ENCODE measurements around the gene AADACL4. TPM values are rescaled to one million over a fixed set of nuclear protein-coding genes. Genes with fewer than 3 reads are reported as not detected.

AADACL4 gene
- total RNA-seq, 1 experiment from 2014 or later: not detected

GRCh38 chr1:12610305-12610935 is 33.5 kb upstream of the AADACL4 start:
- 0 out of 2 replicates have a peak, but pooled peaks cover 3% of the 10 kb centered on the region for H3K36me3 ChIP-seq (ENCODE audit: control insufficient read depth, insufficient read depth, low read length)
- H3K9me3 ChIP-seq (ENCODE audit: control insufficient read depth, insufficient read depth, low read depth, low read length): no peaks in the 10 kb centered on the region
- DNase-seq (ENCODE audit: low read depth, low spot score) (no peak), ATAC-seq (no peak)
- in situ Hi-C loops (cut with HindIII; ENCODE audit: low pct_unique_long_range_greater_than_20kb, low sequenced_read_pairs) (no loop called here), intact Hi-C loops (cut with micrococcal nuclease; ENCODE audit: unreplicated experiment) (no loop called here)
- H3K4me3 ChIP-seq (ENCODE audit: low read depth in 2 of 2, low read length in 2 of 2): no peak overlapping the region
- TF ChIP-seq TCF7L2 (IDR thresholded peaks at IDR 0.05; ENCODE audit: low read depth, low read length) (no peak), CTCF (IDR thresholded peaks at IDR 0.05) (no peak), POLR2AphosphoS5 (IDR thresholded peaks at IDR 0.05; ENCODE audit: low read depth, low read length) (no peak), REST (IDR thresholded peaks at IDR 0.05; ENCODE audit: insufficient read depth in 1 of 2, low read depth in 2 of 2, low read length in 1 of 2) (no peak), SIN3A (IDR thresholded peaks at IDR 0.05; ENCODE audit: borderline replicate concordance, insufficient read depth, low read depth, low read length) (no peak)
- POLR2A ChIA-PET: no interaction called here
- H3K4me1 ChIP-seq (ENCODE audit: control insufficient read depth, insufficient read depth, low read length): peaks cover 50% of the 10 kb centered on the region
- BruUV-seq (replicated peaks): no TSS peak
- CTCF ChIA-PET: no interaction called here
- H3K27ac ChIP-seq (ENCODE audit: low read length): peak overlapping the region; percentile 14; the same call in 1 of the 2 replicates
- H3K27me3 ChIP-seq (ENCODE audit: control insufficient read depth, insufficient read depth, low read length): no peaks in the 10 kb centered on the region

GRCh38 chr1:12610941-12611340 is 32.9 kb upstream of the AADACL4 start:
- ATAC-seq (no peak), DNase-seq (ENCODE audit: low read depth, low spot score) (no peak)
- Histone ChIP-seq H3K9me3 (ENCODE audit: control insufficient read depth, insufficient read depth, low read depth, low read length) (no peaks in the 10 kb centered on the region), H3K27me3 (ENCODE audit: control insufficient read depth, insufficient read depth, low read length) (no peaks in the 10 kb centered on the region), H3K36me3 (ENCODE audit: control insufficient read depth, insufficient read depth, low read length) (0 out of 2 replicates have a peak, but pooled peaks cover 5% of the 10 kb centered on the region), H3K27ac (ENCODE audit: low read length) (0 out of 2 replicates have a peak overlapping the region, but pooled peaks have one; percentile 14), H3K4me1 (ENCODE audit: control insufficient read depth, insufficient read depth, low read length) (peaks cover 48% of the 10 kb centered on the region), H3K4me3 (ENCODE audit: low read depth in 2 of 2, low read length in 2 of 2) (no peak overlapping the region)
- intact Hi-C loops (cut with micrococcal nuclease; ENCODE audit: unreplicated experiment): no loop called here
- BruUV-seq (replicated peaks): no TSS peak
- in situ Hi-C loops (cut with HindIII; ENCODE audit: low pct_unique_long_range_greater_than_20kb, low sequenced_read_pairs): no loop called here
- POLR2A ChIA-PET: no interaction called here
- CTCF ChIA-PET: no interaction called here
- TF ChIP-seq SIN3A (IDR thresholded peaks at IDR 0.05; ENCODE audit: borderline replicate concordance, insufficient read depth, low read depth, low read length) (no peak), POLR2AphosphoS5 (IDR thresholded peaks at IDR 0.05; ENCODE audit: low read depth, low read length) (no peak), TCF7L2 (IDR thresholded peaks at IDR 0.05; ENCODE audit: low read depth, low read length) (no peak), CTCF (IDR thresholded peaks at IDR 0.05) (no peak)

All from Panc1 (cell line).